ENCODE results near the gene RNASEH2C. TPM values are rescaled to one million over a fixed set of nuclear protein-coding genes. Genes with fewer than 3 reads are reported as not detected.

RNASEH2C gene
- total RNA-seq, 1 experiment from 2014 or later, result 107 TPM

DNA sequence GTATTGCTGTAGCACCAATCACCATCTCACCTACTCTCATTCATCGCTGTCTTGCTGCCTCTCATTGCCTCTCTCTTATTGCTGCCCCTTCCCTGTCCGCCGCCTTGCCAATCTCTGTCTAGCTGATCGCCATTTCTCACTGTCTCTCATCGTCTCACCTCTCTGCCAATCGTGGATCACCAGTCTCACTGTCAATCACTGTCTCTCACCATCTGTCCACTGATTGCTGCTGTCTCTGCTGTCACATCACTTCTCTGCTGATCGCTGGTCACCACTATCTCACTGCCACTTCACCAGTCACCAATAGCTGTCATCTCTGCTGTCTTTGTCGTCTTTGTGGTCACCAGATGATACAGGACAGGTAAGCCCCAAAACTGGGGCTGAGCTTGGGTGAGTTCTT is 20.6 kb upstream of the RNASEH2C start:
- ChIA-PET CTCF (no interaction called here), POLR2A (no interaction called here)
- H3K27me3 ChIP-seq (ENCODE audit: control insufficient read depth, insufficient read depth, low read length), result no peaks in the 10 kb centered on the region; the same call in 1 of the 2 replicates
- TF ChIP-seq SIN3A (IDR thresholded peaks at IDR 0.05; ENCODE audit: borderline replicate concordance, insufficient read depth, low read depth, low read length) (no peak), TCF7L2 (IDR thresholded peaks at IDR 0.05; ENCODE audit: low read depth, low read length) (no peak)
- TF ChIP-seq, protein P1, sequence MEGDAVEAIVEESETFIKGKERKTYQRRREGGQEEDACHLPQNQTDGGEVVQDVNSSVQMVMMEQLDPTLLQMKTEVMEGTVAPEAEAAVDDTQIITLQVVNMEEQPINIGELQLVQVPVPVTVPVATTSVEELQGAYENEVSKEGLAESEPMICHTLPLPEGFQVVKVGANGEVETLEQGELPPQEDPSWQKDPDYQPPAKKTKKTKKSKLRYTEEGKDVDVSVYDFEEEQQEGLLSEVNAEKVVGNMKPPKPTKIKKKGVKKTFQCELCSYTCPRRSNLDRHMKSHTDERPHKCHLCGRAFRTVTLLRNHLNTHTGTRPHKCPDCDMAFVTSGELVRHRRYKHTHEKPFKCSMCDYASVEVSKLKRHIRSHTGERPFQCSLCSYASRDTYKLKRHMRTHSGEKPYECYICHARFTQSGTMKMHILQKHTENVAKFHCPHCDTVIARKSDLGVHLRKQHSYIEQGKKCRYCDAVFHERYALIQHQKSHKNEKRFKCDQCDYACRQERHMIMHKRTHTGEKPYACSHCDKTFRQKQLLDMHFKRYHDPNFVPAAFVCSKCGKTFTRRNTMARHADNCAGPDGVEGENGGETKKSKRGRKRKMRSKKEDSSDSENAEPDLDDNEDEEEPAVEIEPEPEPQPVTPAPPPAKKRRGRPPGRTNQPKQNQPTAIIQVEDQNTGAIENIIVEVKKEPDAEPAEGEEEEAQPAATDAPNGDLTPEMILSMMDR (IDR thresholded peaks at IDR 0.05), result no peak
- 0 out of 2 replicates have a peak, but pooled peaks cover 7% of the 10 kb centered on the region for H3K4me1 ChIP-seq (ENCODE audit: control insufficient read depth, insufficient read depth, low read length)
- in situ Hi-C loops (cut with HindIII; ENCODE audit: low pct_unique_long_range_greater_than_20kb, low sequenced_read_pairs) (no loop called here), intact Hi-C loops (cut with micrococcal nuclease; ENCODE audit: unreplicated experiment) (no loop called here)
- ATAC-seq (no peak), DNase-seq (ENCODE audit: low read depth, low spot score) (no peak)
- H3K36me3 ChIP-seq (ENCODE audit: control insufficient read depth, insufficient read depth, low read length), result no peaks in the 10 kb centered on the region
- H3K9me3 ChIP-seq (ENCODE audit: control insufficient read depth, insufficient read depth, low read depth, low read length), result peaks cover 9% of the 10 kb centered on the region
- H3K4me3 ChIP-seq (ENCODE audit: low read depth in 2 of 2, low read length in 2 of 2), result no peak overlapping the region
- no peak overlapping the region for H3K27ac ChIP-seq (ENCODE audit: low read length)
- BruUV-seq (replicated peaks), result no TSS peak

DNA sequence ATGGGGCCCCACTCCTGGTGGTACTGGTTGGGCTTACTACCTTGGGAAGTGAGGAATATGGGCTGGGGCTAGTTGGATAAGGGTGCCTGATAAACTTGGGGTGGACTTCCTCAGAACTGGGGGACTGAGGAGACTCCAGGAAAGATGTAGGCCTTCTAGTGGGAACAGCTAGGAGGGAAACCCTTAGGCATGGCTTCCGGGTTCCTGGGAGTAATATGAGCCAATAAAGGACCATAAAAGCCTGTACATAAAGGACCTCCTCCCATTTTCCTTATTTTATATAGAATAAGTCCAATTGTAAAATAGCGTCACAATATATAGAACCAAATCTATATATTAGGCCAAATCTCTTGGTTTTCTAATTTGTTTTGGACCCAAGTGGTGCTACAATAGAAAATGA is 18.4 kb upstream of the RNASEH2C start:
- CTCF ChIA-PET, result no interaction called here

More for the DNA sequence above, 18.4 kb upstream of the RNASEH2C start:
- Histone ChIP-seq H3K27me3 (ENCODE audit: control insufficient read depth, insufficient read depth, low read length) (no peaks in the 10 kb centered on the region), H3K4me3 (ENCODE audit: low read depth in 2 of 2, low read length in 2 of 2) (no peak overlapping the region), H3K27ac (ENCODE audit: low read length) (no peak overlapping the region), H3K4me1 (ENCODE audit: control insufficient read depth, insufficient read depth, low read length) (0 out of 2 replicates have a peak, but pooled peaks cover 7% of the 10 kb centered on the region), H3K9me3 (ENCODE audit: control insufficient read depth, insufficient read depth, low read depth, low read length) (peaks cover 9% of the 10 kb centered on the region), H3K36me3 (ENCODE audit: control insufficient read depth, insufficient read depth, low read length) (no peaks in the 10 kb centered on the region)
- TF ChIP-seq SIN3A (IDR thresholded peaks at IDR 0.05; ENCODE audit: borderline replicate concordance, insufficient read depth, low read depth, low read length) (no peak), POLR2AphosphoS5 (IDR thresholded peaks at IDR 0.05; ENCODE audit: low read depth, low read length) (no peak), TCF7L2 (IDR thresholded peaks at IDR 0.05; ENCODE audit: low read depth, low read length) (no peak)
- TF ChIP-seq, protein P1 (IDR thresholded peaks at IDR 0.05), result no peak
- TF ChIP-seq, protein P2, sequence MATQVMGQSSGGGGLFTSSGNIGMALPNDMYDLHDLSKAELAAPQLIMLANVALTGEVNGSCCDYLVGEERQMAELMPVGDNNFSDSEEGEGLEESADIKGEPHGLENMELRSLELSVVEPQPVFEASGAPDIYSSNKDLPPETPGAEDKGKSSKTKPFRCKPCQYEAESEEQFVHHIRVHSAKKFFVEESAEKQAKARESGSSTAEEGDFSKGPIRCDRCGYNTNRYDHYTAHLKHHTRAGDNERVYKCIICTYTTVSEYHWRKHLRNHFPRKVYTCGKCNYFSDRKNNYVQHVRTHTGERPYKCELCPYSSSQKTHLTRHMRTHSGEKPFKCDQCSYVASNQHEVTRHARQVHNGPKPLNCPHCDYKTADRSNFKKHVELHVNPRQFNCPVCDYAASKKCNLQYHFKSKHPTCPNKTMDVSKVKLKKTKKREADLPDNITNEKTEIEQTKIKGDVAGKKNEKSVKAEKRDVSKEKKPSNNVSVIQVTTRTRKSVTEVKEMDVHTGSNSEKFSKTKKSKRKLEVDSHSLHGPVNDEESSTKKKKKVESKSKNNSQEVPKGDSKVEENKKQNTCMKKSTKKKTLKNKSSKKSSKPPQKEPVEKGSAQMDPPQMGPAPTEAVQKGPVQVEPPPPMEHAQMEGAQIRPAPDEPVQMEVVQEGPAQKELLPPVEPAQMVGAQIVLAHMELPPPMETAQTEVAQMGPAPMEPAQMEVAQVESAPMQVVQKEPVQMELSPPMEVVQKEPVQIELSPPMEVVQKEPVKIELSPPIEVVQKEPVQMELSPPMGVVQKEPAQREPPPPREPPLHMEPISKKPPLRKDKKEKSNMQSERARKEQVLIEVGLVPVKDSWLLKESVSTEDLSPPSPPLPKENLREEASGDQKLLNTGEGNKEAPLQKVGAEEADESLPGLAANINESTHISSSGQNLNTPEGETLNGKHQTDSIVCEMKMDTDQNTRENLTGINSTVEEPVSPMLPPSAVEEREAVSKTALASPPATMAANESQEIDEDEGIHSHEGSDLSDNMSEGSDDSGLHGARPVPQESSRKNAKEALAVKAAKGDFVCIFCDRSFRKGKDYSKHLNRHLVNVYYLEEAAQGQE (IDR thresholded peaks at IDR 0.05; ENCODE audit: insufficient read depth in 1 of 2, low read depth in 2 of 2, low read length in 1 of 2), result no peak
- POLR2A ChIA-PET, result no interaction called here
- intact Hi-C loops (cut with micrococcal nuclease; ENCODE audit: unreplicated experiment) (no loop called here), in situ Hi-C loops (cut with HindIII; ENCODE audit: low pct_unique_long_range_greater_than_20kb, low sequenced_read_pairs) (no loop called here)
- BruUV-seq (replicated peaks), result no TSS peak
- ATAC-seq, result no peak
- DNase-seq (ENCODE audit: low read depth, low spot score), result no peak

All from Panc1 (cell line).